ENCODE data around the gene CRHBP.
A peak's percentile ranks its signal among the peaks of the same experiment; 100 is the strongest.
"Not testable (repeated sequence)": the region's sequence is repeated elsewhere in the genome, so short reads cannot be mapped to it uniquely, and the experiment has no call there.

CRHBP gene

GRCh38 chr5:76958991-76959767 lies 6.3 kb downstream of the CRHBP start:
- DNase-seq (ENCODE audit: low read depth), result peak; percentile 11

GRCh38 chr5:76960004-76960625 lies 7.3 kb downstream of the CRHBP start:
- DNase-seq (ENCODE audit: low read depth), result no peak

- no peak for DNase-seq (ENCODE audit: low read depth)
Observed at GRCh38 chr5:76964060-76964459, 11.2 kb downstream of the CRHBP start.

- no peak for DNase-seq (ENCODE audit: low read depth)
Observed at GRCh38 chr5:76971511-76971910, 18.7 kb downstream of the CRHBP start.

- DNase-seq (ENCODE audit: low read depth), result no peak
Observed at GRCh38 chr5:76972689-76973088, 19.8 kb downstream of the CRHBP start.

- DNase-seq (ENCODE audit: low read depth), result no peak
Observed at GRCh38 chr5:76974785-76975184, 21.9 kb downstream of the CRHBP start.

- no peak for DNase-seq (ENCODE audit: low read depth)
Observed at GRCh38 chr5:76978869-76979268, 26.0 kb downstream of the CRHBP start.

- DNase-seq (ENCODE audit: low read depth), result no peak
Observed at GRCh38 chr5:76980518-76981144, 27.8 kb downstream of the CRHBP start.

- DNase-seq (ENCODE audit: low read depth), result no peak
Observed at GRCh38 chr5:76982450-76982849, 29.6 kb downstream of the CRHBP start.

- DNase-seq (ENCODE audit: low read depth), result no peak
Observed at GRCh38 chr5:76983468-76983867, 30.6 kb downstream of the CRHBP start.

- DNase-seq (ENCODE audit: low read depth), result no peak
Observed at GRCh38 chr5:76986825-76987526, 34.1 kb downstream of the CRHBP start.

GRCh38 chr5:76990899-76991459 lies 38.1 kb downstream of the CRHBP start:
- no peak for DNase-seq (ENCODE audit: low read depth)

GRCh38 chr5:76993436-76993835 lies 40.6 kb downstream of the CRHBP start:
- DNase-seq (ENCODE audit: low read depth), result not testable (repeated sequence)

- DNase-seq (ENCODE audit: low read depth), result no peak
Observed at GRCh38 chr5:76994337-76994736, 41.5 kb downstream of the CRHBP start.

- not testable (repeated sequence) for DNase-seq (ENCODE audit: low read depth)
Observed at GRCh38 chr5:76998251-76998650, 45.4 kb downstream of the CRHBP start.

- DNase-seq (ENCODE audit: low read depth), result peak; percentile 19
Observed at GRCh38 chr5:76999451-76999850, 46.6 kb downstream of the CRHBP start.

- no peak for DNase-seq (ENCODE audit: low read depth)
Observed at GRCh38 chr5:77003246-77003645, 50.4 kb downstream of the CRHBP start.

- DNase-seq (ENCODE audit: low read depth), result no peak
Observed at GRCh38 chr5:77006124-77006523, 53.3 kb downstream of the CRHBP start.

GRCh38 chr5:77008413-77008812 lies 55.6 kb downstream of the CRHBP start:
- no peak for DNase-seq (ENCODE audit: low read depth)

- DNase-seq (ENCODE audit: low read depth), result no peak
Observed at GRCh38 chr5:77010243-77010642, 57.4 kb downstream of the CRHBP start.

- DNase-seq (ENCODE audit: low read depth), result no peak
Observed at GRCh38 chr5:77011498-77011897, 58.7 kb downstream of the CRHBP start.

- no peak for DNase-seq (ENCODE audit: low read depth)
Observed at GRCh38 chr5:77012601-77013000, 59.8 kb downstream of the CRHBP start.

All from fibroblast of gingiva (primary cell).